Brain microvascular endothelial cell (primary cell): ENCODE data around the gene NCOR2.

Experiments
- DNase-seq: peaks from one replicate; pipeline ENCODE4 v3.0.0-alpha.2; 2020
- H3K27ac ChIP-seq: fragments of 250-450 bp; sonication (Bioruptor Pico); 2 replicates; pipeline ENCODE4 v1.5.1; 2020; ENCODE audit warnings: mild to moderate bottlenecking, moderate library complexity
- H3K27me3 ChIP-seq: fragments of 250-450 bp; sonication (Bioruptor Pico); replicated peaks from 2 replicates; pipeline ENCODE4 v1.5.1; 2020; ENCODE audit warnings: mild to moderate bottlenecking
- H3K36me3 ChIP-seq: fragments of 250-450 bp; sonication (Bioruptor Pico); replicated peaks from 2 replicates; pipeline ENCODE4 v1.5.1; 2020; ENCODE audit warnings: mild to moderate bottlenecking
- H3K4me3 ChIP-seq: 2 replicates; pipeline ENCODE4 v1.5.1; 2011; ENCODE audit warnings: low read depth, mild to moderate bottlenecking, control low read depth, low read length, moderate library complexity
- in situ Hi-C: cut with HindIII; loops from 2 replicates; pipeline ENCODE4 v1.10.0; 2017; ENCODE audit warnings: low sequenced_read_pairs, low pct_ligation_motif_present
- TF ChIP-seq, protein P1 (sequence below): IDR thresholded peaks from 2 replicates; pipeline ENCODE4 v1.5.1; 2011; ENCODE audit warnings: low read depth, mild to moderate bottlenecking, moderate library complexity, low read length, control low read depth, inconsistent platforms; ENCODE audit errors: missing control alignments

Gene NCOR2

DNA sequence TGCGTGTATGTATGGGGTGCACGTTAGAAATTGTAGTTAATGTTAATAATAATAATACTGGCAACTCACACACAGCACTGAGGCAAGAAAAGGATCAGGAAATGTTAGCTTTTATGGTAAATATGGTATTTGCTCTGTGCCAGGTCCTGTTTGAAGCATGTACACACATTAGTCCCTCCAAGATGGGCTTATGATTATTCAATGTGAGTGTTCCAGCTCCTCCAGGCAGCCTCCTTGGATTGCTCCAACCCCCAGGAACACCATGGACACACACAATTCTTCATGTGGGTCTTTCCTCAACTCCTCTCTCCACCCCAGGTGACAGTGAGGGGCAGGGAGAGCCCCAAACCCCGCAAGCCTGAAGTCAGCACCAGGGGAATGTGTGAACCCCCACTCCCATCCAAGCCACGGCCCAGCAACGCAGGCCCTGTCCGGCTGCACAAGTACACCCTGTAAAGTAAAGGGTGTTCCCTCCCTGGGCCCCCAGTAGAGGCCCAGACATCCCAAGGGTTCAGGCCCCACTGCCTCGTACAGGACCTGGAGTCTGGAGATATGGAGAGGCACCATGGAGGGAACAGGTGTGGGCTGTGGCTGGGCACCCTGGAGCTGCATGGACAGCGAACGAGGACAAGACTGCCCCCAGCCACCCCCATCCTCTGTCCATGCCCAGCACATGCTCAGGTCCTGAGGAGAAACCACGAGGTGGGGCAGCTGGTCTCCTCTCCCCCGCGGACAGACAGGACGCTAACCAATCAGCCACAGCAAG lies 41.3 kb downstream of the NCOR2 start:
- no peak for DNase-seq
- Histone ChIP-seq H3K4me3 (no peak overlapping the region), H3K36me3 (no peaks in the 10 kb centered on the region), H3K27ac (no peak overlapping the region), H3K27me3 (no peaks in the 10 kb centered on the region)
- in situ Hi-C loops: no loop called here
- TF ChIP-seq, protein P1, sequence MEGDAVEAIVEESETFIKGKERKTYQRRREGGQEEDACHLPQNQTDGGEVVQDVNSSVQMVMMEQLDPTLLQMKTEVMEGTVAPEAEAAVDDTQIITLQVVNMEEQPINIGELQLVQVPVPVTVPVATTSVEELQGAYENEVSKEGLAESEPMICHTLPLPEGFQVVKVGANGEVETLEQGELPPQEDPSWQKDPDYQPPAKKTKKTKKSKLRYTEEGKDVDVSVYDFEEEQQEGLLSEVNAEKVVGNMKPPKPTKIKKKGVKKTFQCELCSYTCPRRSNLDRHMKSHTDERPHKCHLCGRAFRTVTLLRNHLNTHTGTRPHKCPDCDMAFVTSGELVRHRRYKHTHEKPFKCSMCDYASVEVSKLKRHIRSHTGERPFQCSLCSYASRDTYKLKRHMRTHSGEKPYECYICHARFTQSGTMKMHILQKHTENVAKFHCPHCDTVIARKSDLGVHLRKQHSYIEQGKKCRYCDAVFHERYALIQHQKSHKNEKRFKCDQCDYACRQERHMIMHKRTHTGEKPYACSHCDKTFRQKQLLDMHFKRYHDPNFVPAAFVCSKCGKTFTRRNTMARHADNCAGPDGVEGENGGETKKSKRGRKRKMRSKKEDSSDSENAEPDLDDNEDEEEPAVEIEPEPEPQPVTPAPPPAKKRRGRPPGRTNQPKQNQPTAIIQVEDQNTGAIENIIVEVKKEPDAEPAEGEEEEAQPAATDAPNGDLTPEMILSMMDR: no peak

DNA sequence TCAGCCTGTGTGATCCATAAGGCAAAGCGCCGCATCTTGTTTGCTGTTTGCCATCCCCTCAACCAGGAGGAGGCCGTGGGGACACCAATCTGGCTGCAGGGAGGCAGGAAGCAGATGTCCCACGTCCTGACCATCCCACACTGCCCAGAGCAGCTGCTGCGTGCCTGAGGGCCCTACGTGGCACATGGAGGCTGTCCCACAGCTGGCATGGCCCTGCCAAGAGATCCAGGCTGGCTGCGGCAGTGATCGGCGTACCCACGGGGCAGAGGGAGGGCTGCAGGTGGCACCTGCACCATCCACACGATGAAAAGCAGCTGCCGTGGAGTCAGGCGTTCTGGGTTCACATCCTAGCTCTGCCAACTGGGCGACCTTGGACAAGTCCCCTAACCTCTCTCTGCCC lies 42.0 kb downstream of the NCOR2 start:
- no peak overlapping the region for H3K27ac ChIP-seq
- H3K36me3 ChIP-seq: no peaks in the 10 kb centered on the region
- H3K4me3 ChIP-seq: no peak overlapping the region
- TF ChIP-seq, protein P1: no peak
- no peaks in the 10 kb centered on the region for H3K27me3 ChIP-seq
- in situ Hi-C loops: no loop called here
- DNase-seq: no peak

DNA sequence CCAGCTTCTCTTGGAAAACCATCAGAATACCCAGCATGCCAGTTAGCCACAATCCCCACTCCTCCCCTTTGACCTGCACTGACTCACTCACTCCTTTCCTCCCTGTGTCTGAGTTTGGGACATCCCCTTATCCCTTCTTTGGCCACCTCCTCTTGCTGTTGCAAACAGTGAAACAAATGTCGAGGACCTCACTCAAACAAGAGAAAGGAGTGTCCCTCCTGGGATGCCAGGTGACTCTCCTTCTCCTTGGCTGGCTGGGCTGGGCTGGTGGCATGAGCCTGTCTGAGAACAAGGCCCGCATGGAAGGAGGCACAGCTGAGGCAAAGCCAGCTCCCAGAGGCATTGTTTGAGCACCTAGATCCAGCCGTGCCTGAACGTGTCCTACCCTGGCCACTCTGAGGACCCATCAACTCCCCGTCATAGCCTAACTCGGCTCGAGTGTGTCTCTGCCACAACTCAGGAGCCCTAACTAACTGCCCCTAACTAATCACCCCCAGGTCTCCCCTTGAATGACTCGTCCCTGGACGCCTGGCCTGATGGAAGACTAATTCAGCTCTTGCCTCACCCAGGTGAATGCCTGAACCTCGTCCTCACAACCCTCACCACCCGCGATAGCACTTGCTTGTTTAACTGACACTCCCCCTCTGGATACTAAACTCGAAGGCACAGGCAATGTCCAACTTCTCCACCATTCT lies 43.0 kb downstream of the NCOR2 start:
- Histone ChIP-seq H3K27me3 (no peaks in the 10 kb centered on the region), H3K4me3 (no peak overlapping the region), H3K36me3 (no peaks in the 10 kb centered on the region), H3K27ac (no peak overlapping the region)
- TF ChIP-seq, protein P1: no peak
- in situ Hi-C loops: no loop called here
- DNase-seq: peak; percentile 74

DNA sequence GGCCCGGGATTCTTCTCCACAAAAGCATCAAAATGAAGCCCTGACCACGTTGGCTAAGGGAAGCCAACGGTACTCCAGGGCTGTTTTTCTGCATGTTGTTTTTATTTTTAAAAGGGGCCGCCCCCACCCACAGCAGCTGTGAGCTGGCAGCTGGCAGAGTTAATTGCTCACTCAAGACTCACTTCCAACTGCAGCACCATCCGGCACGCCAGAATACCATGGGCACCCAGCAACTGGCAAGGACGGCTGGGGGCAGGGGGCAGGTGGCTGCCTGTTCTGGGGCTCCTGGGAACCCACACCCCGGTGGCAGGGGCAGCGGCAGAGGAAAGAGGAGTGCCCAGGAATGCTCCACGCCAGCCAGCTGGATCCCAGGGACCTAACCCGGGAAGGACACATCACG lies 44.3 kb downstream of the NCOR2 start:
- no peak for DNase-seq
- Histone ChIP-seq H3K4me3 (no peak overlapping the region), H3K36me3 (no peaks in the 10 kb centered on the region), H3K27ac (no peak overlapping the region), H3K27me3 (no peaks in the 10 kb centered on the region)
- TF ChIP-seq, protein P1: no peak
- in situ Hi-C loops: no loop called here

DNA sequence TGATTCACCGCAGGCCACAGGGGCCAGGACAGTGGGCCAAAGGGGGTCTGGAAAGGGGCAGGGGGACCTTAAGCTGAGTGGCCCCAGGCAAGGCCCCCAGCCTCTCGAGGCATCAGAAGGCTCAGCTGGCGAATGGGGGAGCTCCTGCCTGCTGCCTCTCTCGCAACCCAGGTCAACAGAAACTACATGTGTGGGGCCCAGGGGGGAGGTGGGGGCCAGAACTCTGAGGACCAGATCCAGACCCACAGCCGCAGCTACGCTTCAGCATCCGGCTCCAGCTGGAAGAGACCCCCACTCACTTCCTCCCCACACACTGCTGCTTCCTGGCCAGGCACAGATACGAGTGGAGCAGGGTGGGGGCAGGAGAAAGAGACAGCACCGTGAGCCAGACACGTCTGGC lies 46.5 kb downstream of the NCOR2 start:
- in situ Hi-C loops: no loop called here
- H3K27ac ChIP-seq: no peak overlapping the region
- DNase-seq: no peak

More for the DNA sequence above, 46.5 kb downstream of the NCOR2 start:
- H3K36me3 ChIP-seq: no peaks in the 10 kb centered on the region
- TF ChIP-seq, protein P1: no peak
- H3K4me3 ChIP-seq: no peak overlapping the region
- no peaks in the 10 kb centered on the region for H3K27me3 ChIP-seq
